Measurements from ENCODE around the gene KCNH8.

- TF ChIP-seq TOX (CRISPR knock-in tag; IDR thresholded peaks at IDR 0.05; ENCODE audit: borderline replicate concordance) (no peak), BACH2 (CRISPR knock-in tag; IDR thresholded peaks at IDR 0.05; ENCODE audit: borderline replicate concordance) (no peak), RARB (CRISPR knock-in tag; IDR thresholded peaks at IDR 0.05) (no peak), CREB5 (CRISPR knock-in tag; IDR thresholded peaks at IDR 0.05; ENCODE audit: low read depth) (no peak)
These were observed 374.0 kb downstream of the KCNH8 start for GRCh38 chr3:19522305-19522704.

Measured in SK-N-SH treated with all-trans-retinoic acid at 6 μM for 48 hours (cell line).